ENCODE data around the gene EEA1.

EEA1 gene

DNA sequence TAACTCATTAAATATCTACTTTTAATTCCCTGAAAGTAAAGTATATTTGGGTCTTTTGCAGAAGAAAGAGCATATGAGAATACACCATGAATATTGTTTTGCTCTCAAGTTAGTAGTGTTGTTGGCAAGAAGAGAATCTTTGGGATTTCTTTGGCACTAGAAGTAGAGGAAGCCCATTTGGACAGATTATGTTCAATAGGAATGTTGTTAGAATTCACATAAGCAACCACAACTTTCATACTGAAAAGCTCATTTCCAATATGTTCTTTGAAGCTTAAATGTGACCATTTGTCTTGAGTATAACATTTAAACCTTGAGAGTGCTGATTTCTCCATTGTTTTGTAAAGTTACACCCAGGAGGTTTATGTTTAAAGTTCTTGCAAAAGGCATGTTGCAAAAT, 188.7 kb downstream of the EEA1 start:
- no peak for DNase-seq

DNA sequence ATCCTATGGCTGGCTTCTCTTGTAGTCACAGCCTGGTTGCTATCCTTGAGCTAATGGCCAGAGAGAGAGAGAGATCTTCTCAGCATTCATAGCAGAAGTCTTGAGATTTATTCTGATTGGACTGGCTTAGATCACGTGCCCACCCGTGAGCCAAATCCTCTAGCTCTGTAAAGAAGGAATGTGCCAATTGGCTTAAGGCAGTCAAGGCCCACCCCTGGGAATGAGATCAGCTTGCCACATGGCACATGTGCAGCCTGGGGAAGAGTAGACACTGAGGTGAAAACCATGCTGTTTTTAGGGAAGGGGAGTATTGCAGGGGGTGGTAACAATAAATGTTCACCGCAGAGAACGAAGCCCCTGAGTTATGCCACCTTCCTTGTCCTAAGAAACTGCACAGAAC, 190.0 kb downstream of the EEA1 start:
- no peak for DNase-seq

DNA sequence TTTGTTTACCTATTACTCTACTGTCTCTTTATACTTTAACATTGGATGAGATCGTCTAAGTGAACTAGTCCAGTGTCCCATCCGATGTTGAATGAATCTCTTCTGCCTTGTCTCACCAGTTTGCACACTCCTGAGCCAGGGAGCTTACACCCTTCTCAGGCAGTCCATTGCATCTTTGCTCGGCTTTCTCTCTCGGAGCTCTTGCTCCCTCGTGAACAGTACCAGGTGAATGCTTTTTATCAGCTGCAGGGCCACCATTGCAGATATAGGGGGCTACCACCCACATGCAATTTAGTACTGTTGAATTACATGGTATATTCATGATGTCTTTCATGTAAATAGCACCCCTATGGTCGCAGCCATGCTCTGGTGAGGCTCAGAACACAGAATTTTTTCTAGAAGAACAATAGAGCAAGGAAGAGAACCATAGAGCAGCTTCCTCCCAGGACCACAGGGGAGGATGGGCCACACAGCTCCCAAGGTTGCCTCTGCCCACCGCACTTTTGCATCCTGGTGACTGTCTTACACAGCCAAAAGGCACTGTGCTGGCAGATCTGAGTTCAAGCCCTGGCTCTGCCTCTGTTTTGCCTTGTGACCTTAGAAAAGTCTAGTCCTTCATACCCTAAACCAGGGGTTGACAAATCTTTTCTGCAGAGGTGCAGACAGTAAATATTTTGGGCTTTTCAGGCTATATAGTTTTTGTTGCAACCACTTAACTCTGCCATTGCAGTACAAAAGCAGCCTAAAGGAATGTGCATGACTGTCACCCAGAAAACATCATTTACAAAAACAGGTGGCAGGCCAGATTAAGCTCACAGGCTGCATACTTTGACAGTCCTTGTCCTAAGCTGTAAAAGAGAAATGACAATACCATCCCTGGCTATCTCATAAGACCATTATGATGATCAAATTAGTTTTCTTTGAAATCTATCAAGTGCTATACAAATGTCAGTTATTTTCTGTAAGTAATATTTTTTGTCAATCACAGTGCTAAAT, 190.9 kb downstream of the EEA1 start:
- no peak for DNase-seq

DNA sequence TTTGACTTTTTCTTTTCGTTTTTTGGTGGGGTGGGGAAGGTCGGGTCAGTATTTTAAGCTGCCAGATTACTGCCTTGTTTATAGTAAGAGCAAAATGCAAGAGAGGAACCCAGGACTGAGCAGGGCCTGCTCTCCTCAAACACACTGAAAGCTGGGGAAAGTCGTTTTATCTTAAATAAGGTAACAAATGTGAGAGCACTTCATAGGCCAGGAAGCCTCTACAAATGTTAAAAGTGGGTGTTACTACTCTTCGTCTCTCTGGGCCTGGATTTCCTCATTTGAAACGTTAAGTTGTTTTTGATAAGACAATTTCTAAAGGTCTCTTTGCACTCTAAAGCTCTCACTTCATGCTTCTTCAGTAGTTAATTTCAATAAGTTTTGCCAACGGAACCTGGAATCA, 192.5 kb downstream of the EEA1 start:
- no peak for DNase-seq

DNA sequence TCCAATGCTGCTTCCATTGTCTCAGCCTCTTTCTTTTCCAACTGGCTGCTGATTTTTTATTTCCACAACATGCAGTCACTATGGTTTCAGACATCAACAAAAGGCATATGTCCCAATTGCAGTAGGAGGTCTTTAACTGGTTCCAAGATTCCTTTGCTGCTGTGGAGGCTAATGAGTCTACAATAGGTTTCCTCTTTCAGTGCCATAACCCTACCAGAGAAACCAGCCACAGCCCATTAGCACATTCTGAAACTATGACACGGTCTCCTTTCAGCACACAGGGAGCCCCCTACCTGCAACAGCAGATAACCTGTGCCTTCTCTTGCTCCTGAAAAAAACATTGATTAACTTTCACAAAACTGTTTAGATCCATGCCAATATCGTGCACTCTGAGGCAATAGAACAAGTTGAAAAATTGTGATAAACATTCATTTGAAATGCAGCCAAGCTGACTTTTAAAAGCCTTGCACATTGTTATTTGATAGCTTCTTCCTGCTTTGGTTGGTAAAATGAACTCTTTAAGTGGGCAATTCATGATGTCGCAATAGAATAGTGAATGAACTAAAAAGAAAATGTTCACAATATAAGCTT, 193.9 kb downstream of the EEA1 start:
- DNase-seq: no peak

DNA sequence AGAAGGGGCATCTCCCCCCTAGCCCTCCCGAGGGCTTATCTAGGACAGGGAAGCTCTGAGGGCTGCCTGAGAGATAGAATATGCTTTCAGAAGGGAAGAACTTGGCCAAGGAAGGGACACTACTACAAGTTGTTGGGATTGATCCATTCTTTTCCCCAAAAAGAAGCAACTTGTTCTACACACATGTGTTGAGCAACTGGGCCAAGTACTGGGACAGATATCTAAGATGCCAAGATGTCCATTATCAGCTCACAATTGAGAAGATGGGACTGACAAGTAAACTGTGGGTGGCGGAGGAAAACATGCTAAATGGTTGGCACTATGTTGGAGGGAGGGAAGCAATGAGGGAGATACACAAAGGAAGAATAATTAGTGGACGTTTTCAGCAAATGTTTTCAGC, 195.4 kb downstream of the EEA1 start:
- no peak for DNase-seq

DNA sequence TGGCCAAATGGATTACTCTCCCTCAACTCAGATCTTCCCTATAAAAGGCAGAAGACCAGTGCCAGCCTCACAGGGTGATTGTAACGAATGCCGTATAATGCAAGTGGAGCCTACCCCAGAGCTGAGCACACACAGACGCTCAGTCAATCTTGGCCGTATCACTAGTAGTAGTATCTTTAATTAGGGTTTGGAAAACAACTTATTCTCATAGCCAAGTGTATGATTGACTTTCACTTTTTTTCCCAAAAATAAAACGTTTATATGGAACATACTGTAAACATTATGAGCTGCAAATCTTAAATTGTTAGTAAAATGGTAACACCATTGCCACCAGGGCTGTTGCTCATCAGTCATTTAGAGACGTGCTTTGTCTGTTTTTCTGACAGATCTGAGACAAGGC, 195.9 kb downstream of the EEA1 start:
- no peak for DNase-seq

DNA sequence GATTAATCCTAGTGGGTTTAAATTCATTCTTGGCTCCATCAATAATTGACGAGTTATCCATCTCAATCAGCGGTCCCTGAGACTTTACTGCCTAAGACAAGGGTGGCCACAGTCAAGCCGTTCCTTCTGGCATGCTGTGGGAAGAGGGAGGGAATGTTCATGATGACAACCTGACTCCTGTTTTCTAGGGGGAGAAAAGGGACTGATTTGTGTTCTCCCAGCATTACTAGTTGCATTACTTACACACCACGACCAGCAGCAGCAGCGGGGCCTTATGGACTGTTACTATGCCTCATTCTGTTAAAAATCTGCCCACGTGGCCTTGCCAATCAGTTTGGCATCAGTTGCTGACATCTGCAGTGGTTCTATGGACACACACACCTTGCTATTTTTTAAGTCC, 196.4 kb downstream of the EEA1 start:
- DNase-seq: no peak

DNA sequence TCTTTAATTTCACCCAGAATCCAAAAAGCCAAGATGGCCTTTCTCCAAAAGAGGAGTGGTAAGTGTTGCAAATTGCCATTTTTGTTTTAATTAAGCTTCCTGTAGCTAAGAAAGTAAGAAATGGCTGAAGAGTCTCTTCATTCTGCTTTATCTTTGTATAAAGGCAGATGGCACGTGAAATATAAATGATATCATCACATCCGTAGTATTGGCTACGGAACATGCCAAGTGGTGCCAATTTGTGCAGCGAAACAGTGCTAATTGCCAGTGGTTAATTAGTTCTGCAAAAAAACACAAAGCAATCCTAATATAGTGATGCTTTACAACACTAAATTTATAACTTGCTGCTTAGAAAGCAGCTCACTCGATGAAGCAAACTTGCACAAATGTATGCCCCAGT, 196.9 kb downstream of the EEA1 start:
- DNase-seq: no peak

DNA sequence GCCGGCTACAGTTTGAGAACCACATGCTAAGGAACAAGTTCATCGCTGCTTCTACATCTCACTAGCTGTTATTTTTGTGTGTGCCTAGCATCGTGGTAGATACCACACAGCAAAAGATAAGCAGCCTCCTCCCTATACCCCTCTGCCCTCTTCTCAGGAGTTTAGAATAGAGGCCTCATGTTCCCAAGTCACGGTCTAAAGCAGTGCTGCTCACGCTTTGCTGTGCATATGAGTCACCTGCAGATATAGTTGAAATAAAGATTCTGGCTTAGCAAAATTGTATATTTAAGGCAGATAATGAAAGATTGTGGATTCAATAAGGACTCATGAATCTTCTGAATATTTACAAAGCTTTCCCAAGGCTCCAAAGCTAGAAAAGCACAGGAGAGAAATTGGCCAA, 198.3 kb downstream of the EEA1 start:
- DNase-seq: no peak

DNA sequence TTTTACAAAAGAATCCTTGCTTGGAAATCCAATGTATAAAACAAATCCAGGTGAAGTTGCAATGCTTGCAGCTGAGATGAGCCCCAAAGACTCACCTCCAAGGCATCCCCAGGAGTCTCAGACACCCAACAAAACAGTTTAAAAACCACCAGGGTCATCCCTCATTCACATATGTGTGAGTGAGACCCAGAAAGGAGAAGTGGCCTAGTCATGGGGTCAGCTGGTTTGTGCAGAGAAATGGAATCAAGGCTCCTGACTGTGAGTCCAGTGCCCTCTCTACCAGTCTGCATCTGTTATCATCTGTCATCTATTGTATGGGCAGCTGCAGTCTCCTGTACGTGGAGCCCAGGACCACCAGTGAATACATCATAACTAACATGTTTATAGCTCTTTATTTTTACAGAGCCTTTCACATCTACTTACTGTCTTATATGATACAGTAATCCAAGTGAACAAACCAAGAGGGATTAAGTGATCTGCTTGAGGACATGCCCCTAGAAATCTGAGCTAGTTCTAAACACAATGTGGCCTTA, 199.3 kb downstream of the EEA1 start:
- DNase-seq: no peak

DNA sequence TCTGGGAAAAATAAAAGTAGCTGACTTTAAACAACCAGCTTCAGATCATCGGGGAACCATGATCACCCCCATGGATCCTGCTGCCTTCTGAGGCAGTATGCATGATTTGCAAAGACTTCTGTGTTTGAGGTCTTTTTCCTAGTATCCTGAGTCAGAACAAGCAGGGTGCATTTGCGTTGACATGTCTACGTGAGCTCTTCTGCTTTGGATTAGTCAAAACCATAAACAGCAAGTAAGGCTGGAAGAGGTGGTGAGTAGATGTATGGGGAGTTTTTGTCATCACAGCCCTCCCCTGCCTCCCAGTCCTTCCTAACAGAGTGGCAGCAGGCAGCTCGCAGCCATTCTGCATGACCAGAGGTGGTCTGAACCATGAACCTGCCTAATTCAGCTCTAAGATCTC, 202.2 kb downstream of the EEA1 start:
- no peak for DNase-seq

DNA sequence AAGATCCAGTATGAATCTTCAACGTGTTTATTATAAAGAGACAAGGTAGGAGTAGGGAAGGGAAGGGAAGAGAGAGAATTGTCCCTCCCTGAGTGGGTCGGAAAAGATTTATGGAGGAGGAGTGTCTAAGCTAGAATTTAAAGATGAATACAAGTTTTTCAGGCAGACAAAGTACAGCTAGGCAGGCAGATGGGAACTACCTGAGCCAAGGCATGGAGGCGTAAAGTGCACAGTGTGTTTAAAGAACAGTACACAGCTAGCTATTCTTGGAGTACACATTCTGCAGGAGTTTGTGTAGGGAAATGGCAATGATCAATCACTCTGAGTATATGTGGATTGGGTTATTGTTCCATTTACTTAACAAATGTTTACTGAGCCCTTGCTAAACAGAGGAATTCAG, 206.2 kb downstream of the EEA1 start:
- no peak for DNase-seq

DNA sequence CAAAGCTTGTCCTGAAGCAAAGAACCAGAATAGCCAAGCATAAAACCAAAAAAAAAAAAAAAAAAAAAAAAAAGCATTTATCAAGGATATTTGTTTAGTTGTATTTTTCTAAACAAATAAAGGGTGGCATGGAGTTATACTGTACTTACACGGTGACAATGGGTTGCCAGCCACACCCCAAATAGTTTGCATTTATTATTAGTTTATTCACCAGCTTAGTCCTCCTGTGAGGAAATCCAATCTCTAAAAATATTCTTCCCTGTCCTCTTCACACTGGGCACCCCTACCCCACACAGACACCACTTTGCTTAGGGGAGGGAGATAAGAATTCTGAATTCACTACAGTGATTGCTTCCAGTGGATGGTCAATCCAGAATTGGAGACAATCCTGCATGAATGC, 207.4 kb downstream of the EEA1 start:
- no peak for DNase-seq

DNA sequence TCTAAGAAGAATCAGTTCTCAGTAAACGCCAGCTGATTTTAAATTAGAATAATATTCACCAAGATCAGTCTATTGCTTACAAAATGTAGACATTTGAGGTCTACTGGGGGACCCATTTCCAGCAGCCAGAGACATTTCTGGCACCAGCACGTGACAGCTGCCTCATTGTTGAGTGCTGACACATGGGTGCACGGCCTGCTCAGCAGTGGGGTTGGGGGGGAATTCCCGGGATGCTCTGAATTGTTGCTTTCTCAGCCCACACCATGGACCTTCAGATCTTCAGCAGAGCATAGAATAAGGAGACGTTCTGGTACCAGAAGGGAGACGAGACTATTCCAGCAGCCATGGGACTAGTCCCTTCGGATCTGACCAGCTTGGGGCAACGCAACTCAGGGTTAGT, 208.0 kb downstream of the EEA1 start:
- no peak for DNase-seq
